Mesenteric fat pad (tissue), 1 donor: ENCODE data around the gene MOGAT3. TPM values are rescaled to one million over a fixed set of nuclear protein-coding genes. Genes with fewer than 3 reads are reported as not detected.

Experiments used
- DNase-seq: peaks from one replicate; pipeline ENCODE4 v3.0.0-alpha.2; 2020; ENCODE audit warnings: low spot score
- microRNA-seq: library from miRNA; unstranded; fragments of <30 nt; microRNA quantifications from one replicate; pipeline ENCODE4 v1.2.0, GENCODE V29; 2020; ENCODE audit warnings: borderline number of aligned reads
- total RNA-seq: library from RNA; stranded (reverse); fragmentation: NEBNext Ultra II Directional; extraction: Animal tissue kit (Norgen Biotek cat#: 25700); gene quantifications from one replicate; pipeline ENCODE4 v1.2.1, GENCODE V29; 2021
- donor health status: DM: yes; HTN: yes; CAD: no.

MOGAT3 gene
- total RNA-seq, 1 donor from 2014 or later = not detected

GRCh38 chr7:101162551-101163278 is 38.1 kb downstream of the MOGAT3 start:
- no peak for DNase-seq

- DNase-seq = no peak
Measured at GRCh38 chr7:101161692-101162471, 39.0 kb downstream of the MOGAT3 start.

DNA sequence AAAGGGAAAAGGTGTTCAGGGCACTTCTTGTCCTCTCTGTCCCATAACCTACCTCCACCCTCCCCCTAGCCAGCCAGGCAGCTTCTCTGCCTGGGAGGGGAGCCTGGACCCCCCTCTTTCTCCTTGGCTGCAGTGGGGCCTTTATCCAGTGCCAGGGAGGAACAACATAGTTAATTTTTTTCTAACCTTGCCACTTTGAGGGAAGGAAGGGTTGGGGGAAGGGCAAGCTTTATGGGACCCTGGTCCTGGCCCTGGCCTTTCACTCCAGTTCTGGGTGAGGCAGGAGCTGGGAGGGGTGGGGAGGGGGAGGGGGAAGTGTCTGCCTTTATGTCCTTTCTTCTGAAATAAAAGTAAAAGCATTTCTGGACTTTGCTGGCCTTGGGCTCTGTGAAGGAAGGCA is 39.9 kb downstream of the MOGAT3 start:
- no peak for DNase-seq

GRCh38 chr7:101159696-101160674 is 40.9 kb downstream of the MOGAT3 start:
- no peak for DNase-seq

GRCh38 chr7:101156866-101157589 is 43.8 kb downstream of the MOGAT3 start:
- DNase-seq = no peak

- no peak for DNase-seq
Measured at GRCh38 chr7:101156277-101156676, 44.6 kb downstream of the MOGAT3 start.

GRCh38 chr7:101155303-101155702 is 45.5 kb downstream of the MOGAT3 start:
- no peak for DNase-seq

GRCh38 chr7:101154693-101155102 is 46.1 kb downstream of the MOGAT3 start:
- DNase-seq = no peak

DNA sequence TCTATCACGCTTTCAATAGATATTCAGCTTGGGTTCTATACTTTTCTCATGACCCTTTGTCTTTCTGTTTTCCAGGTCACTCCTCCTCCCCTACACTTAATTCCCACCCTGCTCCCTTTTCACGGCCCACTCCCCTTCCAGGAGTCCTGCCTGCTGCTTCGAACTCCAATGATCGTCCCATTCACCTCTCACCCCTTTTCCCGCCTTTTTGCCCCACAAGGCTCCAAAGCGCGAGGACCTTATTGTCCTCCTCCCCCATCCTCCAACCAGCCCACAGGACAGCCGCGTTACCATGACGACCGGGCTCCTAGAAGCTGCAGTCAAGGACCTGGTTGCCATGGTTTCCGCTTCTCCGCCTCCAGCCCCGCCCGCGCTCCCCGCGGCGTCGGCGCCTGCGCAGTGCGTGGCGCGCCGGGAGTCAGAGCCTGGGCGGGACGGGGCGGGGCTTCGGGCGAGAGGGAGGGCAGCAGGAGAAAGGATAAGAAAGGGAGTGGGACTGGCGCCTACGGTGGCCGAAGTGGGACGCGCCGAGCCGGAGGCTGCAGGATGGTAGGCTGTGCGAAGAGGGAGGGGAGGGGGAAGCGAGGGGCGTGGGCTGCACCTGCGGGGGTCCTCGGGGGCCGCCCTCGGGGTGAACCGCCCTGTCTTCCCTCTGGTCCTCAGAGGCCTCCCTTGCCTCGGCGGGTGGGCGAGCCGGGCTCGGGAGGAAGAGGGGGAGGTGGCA is 46.7 kb downstream of the MOGAT3 start, which contains the start of gene AP1S1:
AP1S1 (plus strand) TSS at position 508 of the 724 bp plus-strand sequence; CDS start at position 547, 39 bp downstream.
- peak; percentile 95 for DNase-seq

DNA sequence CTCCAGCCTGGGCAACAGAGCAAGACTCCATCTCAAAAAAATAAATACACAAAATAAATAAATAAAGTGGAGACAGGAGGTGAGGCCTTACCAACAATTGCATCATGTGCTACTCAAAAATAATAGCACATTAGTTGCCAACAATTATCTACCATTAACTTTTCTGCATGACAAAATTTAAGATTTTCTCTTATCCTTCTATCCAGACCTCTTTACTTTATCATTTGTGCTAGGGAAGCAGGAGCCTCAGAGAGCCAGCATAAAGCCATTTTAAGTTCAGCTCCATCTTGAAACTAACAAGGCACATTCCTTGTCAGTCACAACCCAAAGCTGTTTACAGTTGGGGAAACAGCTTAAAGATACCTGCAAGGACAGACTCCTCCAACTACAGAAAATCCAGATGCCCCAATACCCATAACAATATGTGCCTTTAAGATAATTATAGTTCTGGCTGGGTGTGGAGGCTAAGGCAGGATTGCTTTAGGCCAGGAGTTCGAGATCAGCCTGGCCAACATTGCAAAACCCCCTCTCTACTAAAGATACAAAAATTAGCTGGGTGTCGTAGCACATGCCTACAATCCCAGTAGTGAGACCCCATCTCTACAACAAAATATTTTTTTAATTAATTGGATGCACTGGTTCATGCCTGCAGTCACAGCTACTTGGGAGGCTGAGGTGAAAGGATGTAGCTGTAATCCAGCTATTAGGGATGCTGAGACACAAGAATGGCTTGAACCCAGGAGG is 48.8 kb downstream of the MOGAT3 start:
- no peak for DNase-seq

Small RNA genes lying within 50 kb of the gene (microRNA-seq; reads per million reads assigned to microRNA genes)
- not detected for gene MIR4653

Other genes with a start within 250 kb of the MOGAT3 start
- 0.32 TPM for gene MUC12, start 231.5 kb downstream of the MOGAT3 start, total RNA-seq
- gene MUC17, start 181.0 kb downstream of the MOGAT3 start, total RNA-seq = 0.35 TPM
- 48.2 TPM for gene TRIM56, start 115.6 kb downstream of the MOGAT3 start, total RNA-seq
- gene SERPINE1, start 73.9 kb downstream of the MOGAT3 start, total RNA-seq = 130 TPM
- 30.4 TPM for gene AP1S1, start 46.6 kb downstream of the MOGAT3 start, total RNA-seq
- 0.22 TPM for gene VGF, start 35.5 kb downstream of the MOGAT3 start, total RNA-seq
- not detected for gene NAT16, start 20.7 kb downstream of the MOGAT3 start, total RNA-seq
- gene PLOD3, start 16.5 kb upstream of the MOGAT3 start, total RNA-seq = 74.3 TPM
- gene ZNHIT1, start 17.1 kb upstream of the MOGAT3 start, total RNA-seq = 74.8 TPM
- 13.3 TPM for gene CLDN15, start 36.8 kb upstream of the MOGAT3 start, total RNA-seq
- 219 TPM for gene FIS1, start 44.0 kb upstream of the MOGAT3 start, total RNA-seq
- 12.0 TPM for gene IFT22, start 120.8 kb upstream of the MOGAT3 start, total RNA-seq
- gene COL26A1, start 161.8 kb upstream of the MOGAT3 start, total RNA-seq = not detected